Measurements from ENCODE around the gene SUCO. TPM values are rescaled to one million over a fixed set of nuclear protein-coding genes. Genes with fewer than 3 reads are reported as not detected.

SUCO gene
- total RNA-seq, 1 donor, result 41.6 TPM

DNA sequence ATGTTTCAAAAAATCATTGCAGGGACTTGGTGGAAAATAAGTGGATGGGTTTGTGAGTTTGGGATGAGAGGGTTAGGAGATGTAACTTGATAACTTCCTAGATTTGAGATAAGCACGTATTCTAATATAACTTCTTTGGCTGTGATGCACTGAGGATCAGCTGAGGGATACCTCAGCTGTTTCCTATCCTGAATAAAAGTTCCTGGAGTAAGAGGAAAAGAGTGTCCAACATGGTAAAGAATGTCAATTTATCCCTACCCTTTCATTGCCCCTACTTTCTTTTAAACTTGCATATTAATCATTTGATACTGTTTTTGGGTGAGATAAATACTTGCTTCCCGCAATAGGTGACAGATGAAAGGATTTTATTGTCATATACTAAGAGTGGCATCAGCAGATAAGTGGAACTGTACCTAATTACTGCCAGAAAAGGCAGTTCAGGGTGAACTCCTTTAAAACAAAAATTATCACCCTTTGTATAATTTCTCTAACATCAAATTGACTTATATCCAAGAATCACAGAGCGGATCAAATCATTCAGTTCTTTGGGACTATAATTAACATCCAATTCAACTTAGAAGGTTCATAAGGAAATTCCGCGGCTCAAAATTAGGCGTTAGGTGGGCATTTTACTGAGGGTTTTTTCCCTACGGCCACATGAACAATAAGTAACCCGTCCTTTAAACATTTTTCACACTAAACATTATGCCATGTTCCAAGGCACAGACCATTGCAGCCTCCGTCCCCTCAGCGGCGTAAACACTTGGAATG is 1.4 kb upstream of the SUCO start:
- Histone ChIP-seq H3K36me3 (ENCODE audit: insufficient read depth, low read length) (no peaks in the 10 kb centered on the region), H3K79me2 (ENCODE audit: insufficient read depth, low read length) (peaks cover 35% of the 10 kb centered on the region), H3K27me3 (ENCODE audit: insufficient read depth, low read length) (peaks cover 5% of the 10 kb centered on the region), H3K9me3 (ENCODE audit: low read depth, low read length) (no peaks in the 10 kb centered on the region), H4K20me1 (ENCODE audit: insufficient read depth, low read length) (peaks cover 26% of the 10 kb centered on the region), H3K4me1 (ENCODE audit: insufficient read depth, low read length) (peaks cover 23% of the 10 kb centered on the region), H2AFZ (ENCODE audit: low read length) (peak overlapping the region; percentile 98), H3K27ac (ENCODE audit: low read depth, low read length) (peak overlapping the region; percentile 98), H3K4me3 (ENCODE audit: insufficient read depth, low read length) (peak overlapping the region; percentile 72), H3K4me2 (ENCODE audit: insufficient read depth, low read length) (peak overlapping the region; percentile 93)
- TF ChIP-seq, protein P1, sequence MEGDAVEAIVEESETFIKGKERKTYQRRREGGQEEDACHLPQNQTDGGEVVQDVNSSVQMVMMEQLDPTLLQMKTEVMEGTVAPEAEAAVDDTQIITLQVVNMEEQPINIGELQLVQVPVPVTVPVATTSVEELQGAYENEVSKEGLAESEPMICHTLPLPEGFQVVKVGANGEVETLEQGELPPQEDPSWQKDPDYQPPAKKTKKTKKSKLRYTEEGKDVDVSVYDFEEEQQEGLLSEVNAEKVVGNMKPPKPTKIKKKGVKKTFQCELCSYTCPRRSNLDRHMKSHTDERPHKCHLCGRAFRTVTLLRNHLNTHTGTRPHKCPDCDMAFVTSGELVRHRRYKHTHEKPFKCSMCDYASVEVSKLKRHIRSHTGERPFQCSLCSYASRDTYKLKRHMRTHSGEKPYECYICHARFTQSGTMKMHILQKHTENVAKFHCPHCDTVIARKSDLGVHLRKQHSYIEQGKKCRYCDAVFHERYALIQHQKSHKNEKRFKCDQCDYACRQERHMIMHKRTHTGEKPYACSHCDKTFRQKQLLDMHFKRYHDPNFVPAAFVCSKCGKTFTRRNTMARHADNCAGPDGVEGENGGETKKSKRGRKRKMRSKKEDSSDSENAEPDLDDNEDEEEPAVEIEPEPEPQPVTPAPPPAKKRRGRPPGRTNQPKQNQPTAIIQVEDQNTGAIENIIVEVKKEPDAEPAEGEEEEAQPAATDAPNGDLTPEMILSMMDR (IDR thresholded peaks at IDR 0.05; ENCODE audit: extremely low read depth, low read depth, low read length), result no peak
- DNase-seq (ENCODE audit: insufficient read length, low spot score, missing footprints), result no peak

DNA sequence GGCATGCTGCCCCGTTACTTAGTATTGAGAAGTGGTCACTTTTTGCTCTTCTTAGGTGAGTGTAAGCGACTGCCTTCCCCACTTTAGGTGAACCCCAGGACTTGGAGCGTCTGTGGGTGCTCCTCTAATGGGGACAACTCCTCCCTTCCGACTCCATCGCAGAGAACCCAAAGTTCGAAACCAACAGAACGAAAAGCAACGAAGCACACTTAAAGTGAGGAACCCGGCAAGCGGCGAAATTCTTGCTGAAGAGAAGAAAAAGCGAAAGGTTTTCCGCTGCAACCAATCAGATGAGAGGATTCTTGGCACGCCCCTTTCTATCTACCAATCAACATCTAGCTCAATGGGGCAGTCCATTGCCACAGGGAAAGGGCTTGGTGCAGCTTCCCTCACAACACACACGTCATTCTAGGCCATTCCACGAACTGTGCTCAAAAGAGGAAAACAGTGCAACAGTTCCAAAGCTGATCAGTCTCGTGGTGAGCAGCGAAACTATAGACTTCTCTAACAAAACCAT is 709 bp upstream of the SUCO start:
- Histone ChIP-seq H3K4me1 (ENCODE audit: insufficient read depth, low read length) (peaks cover 24% of the 10 kb centered on the region), H3K4me3 (ENCODE audit: insufficient read depth, low read length) (peak overlapping the region; percentile 72), H3K27me3 (ENCODE audit: insufficient read depth, low read length) (peaks cover 5% of the 10 kb centered on the region), H4K20me1 (ENCODE audit: insufficient read depth, low read length) (peaks cover 32% of the 10 kb centered on the region), H3K4me2 (ENCODE audit: insufficient read depth, low read length) (peak overlapping the region; percentile 93), H3K79me2 (ENCODE audit: insufficient read depth, low read length) (peaks cover 41% of the 10 kb centered on the region), H3K27ac (ENCODE audit: low read depth, low read length) (peak overlapping the region; percentile 98), H3K36me3 (ENCODE audit: insufficient read depth, low read length) (no peaks in the 10 kb centered on the region), H3K9me3 (ENCODE audit: low read depth, low read length) (no peaks in the 10 kb centered on the region), H2AFZ (ENCODE audit: low read length) (peak overlapping the region; percentile 98)
- TF ChIP-seq, protein P1 (IDR thresholded peaks at IDR 0.05; ENCODE audit: extremely low read depth, low read depth, low read length), result no peak
- DNase-seq (ENCODE audit: insufficient read length, low spot score, missing footprints), result peak; percentile 93

DNA sequence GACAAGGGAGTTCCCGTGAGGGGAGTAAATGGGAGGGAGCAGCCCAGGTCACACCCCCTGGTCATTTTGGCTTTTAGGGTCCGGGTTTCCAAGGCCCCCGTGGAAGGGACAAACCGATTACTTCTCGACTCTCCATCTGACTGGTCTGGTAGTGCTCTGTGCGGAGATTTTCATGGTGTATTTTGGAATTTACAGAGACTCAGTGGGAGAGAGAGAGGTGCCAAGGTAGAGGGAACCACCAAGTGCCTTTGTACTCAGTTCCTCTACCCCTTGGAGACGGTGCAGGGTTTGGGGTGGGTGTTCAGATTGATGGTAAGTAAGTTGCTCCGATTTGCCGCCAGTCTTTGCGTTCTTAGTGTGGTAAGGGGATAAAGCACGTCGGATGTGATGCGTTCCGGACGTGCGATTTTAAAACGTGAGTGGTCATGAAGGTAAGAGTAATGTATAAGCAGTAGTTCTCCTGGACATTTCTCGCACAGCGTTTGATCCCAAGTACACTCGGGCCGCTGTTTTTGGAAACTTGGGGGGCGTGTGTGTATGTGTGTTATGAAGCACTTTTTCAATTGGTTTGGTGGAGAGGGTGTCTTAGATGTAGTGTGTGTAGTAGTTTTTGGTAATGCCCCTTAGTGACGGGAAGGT is 682 bp downstream of the SUCO start:
- H3K36me3 ChIP-seq (ENCODE audit: insufficient read depth, low read length), result no peaks in the 10 kb centered on the region
- H3K27ac ChIP-seq (ENCODE audit: low read depth, low read length), result peak overlapping the region; percentile 98
- H3K9me3 ChIP-seq (ENCODE audit: low read depth, low read length), result no peaks in the 10 kb centered on the region
- peaks cover 37% of the 10 kb centered on the region for H4K20me1 ChIP-seq (ENCODE audit: insufficient read depth, low read length)
- H3K79me2 ChIP-seq (ENCODE audit: insufficient read depth, low read length), result peaks cover 55% of the 10 kb centered on the region
- H2AFZ ChIP-seq (ENCODE audit: low read length), result peak overlapping the region; percentile 90
- H3K4me1 ChIP-seq (ENCODE audit: insufficient read depth, low read length), result peaks cover 30% of the 10 kb centered on the region
- no peaks in the 10 kb centered on the region for H3K27me3 ChIP-seq (ENCODE audit: insufficient read depth, low read length)
- TF ChIP-seq, protein P1 (IDR thresholded peaks at IDR 0.05; ENCODE audit: extremely low read depth, low read depth, low read length), result no peak
- H3K4me3 ChIP-seq (ENCODE audit: insufficient read depth, low read length), result peak overlapping the region; percentile 72
- no peak for DNase-seq (ENCODE audit: insufficient read length, low spot score, missing footprints)
- peak overlapping the region; percentile 96 for H3K4me2 ChIP-seq (ENCODE audit: insufficient read depth, low read length)

DNA sequence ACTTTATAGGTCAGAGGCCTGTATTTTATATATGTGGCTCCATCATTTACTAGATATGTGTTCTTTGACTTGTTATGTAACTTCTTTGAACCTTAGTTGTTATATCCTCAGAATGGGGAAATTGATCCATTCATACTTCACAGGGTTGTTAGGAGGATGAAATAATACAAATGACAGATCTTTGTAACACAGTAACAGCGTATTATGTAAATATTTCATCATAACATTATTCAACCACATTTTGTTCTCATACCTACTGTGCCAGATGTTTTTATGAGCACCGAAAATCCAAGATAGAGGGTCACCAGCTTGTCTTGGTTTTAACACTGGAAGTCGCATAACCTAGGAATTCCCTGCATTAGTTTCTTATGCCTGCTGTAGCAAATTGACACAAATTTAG is 3.3 kb downstream of the SUCO start:
- H3K79me2 ChIP-seq (ENCODE audit: insufficient read depth, low read length), result peaks cover 80% of the 10 kb centered on the region
- H3K4me1 ChIP-seq (ENCODE audit: insufficient read depth, low read length), result peaks cover 30% of the 10 kb centered on the region
- no peaks in the 10 kb centered on the region for H3K9me3 ChIP-seq (ENCODE audit: low read depth, low read length)
- H2AFZ ChIP-seq (ENCODE audit: low read length), result no peak overlapping the region
- H3K27me3 ChIP-seq (ENCODE audit: insufficient read depth, low read length), result no peaks in the 10 kb centered on the region
- no peak for DNase-seq (ENCODE audit: insufficient read length, low spot score, missing footprints)
- H4K20me1 ChIP-seq (ENCODE audit: insufficient read depth, low read length), result peaks cover 37% of the 10 kb centered on the region
- H3K4me2 ChIP-seq (ENCODE audit: insufficient read depth, low read length), result no peak overlapping the region
- H3K27ac ChIP-seq (ENCODE audit: low read depth, low read length), result no peak overlapping the region
- no peaks in the 10 kb centered on the region for H3K36me3 ChIP-seq (ENCODE audit: insufficient read depth, low read length)
- H3K4me3 ChIP-seq (ENCODE audit: insufficient read depth, low read length), result no peak overlapping the region
- TF ChIP-seq, protein P1 (IDR thresholded peaks at IDR 0.05; ENCODE audit: extremely low read depth, low read depth, low read length), result no peak
